A673 (cell line): ENCODE results near the gene KRT35.

Experiments
- EZH2 ChIP-seq: fragments of 200-600 bp; sonication (generic); IDR thresholded peaks from 2 replicates; pipeline ENCODE4 v1.6.1; 2017; ENCODE audit warnings: borderline replicate concordance, low read depth, mild to moderate bottlenecking, mixed read lengths, antibody characterized with exemption, low read length; ENCODE audit not compliant: poor library complexity, severe bottlenecking
- TF ChIP-seq, protein P1 (sequence below): fragments of 300-800, 200-600 bp; sonication (generic); conservative IDR thresholded peaks from 2 replicates; pipeline ENCODE4 v1.5.1; 2017; ENCODE audit warnings: low read depth, mild to moderate bottlenecking, antibody characterized with exemption, low read length, moderate library complexity, mixed read lengths

- TF ChIP-seq, protein P1, sequence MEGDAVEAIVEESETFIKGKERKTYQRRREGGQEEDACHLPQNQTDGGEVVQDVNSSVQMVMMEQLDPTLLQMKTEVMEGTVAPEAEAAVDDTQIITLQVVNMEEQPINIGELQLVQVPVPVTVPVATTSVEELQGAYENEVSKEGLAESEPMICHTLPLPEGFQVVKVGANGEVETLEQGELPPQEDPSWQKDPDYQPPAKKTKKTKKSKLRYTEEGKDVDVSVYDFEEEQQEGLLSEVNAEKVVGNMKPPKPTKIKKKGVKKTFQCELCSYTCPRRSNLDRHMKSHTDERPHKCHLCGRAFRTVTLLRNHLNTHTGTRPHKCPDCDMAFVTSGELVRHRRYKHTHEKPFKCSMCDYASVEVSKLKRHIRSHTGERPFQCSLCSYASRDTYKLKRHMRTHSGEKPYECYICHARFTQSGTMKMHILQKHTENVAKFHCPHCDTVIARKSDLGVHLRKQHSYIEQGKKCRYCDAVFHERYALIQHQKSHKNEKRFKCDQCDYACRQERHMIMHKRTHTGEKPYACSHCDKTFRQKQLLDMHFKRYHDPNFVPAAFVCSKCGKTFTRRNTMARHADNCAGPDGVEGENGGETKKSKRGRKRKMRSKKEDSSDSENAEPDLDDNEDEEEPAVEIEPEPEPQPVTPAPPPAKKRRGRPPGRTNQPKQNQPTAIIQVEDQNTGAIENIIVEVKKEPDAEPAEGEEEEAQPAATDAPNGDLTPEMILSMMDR = no peak
- TF ChIP-seq EZH2 = no peak
These were observed 43.2 kb downstream of the KRT35 start for GRCh38 chr17:41437769-41438168.
